Transverse colon (tissue), 4 donors: ENCODE measurements around the gene RNF150. TPM values are rescaled to one million over a fixed set of nuclear protein-coding genes. Genes with fewer than 3 reads are reported as not detected.
"Not testable (repeated sequence)": the region's sequence is repeated elsewhere in the genome, so short reads cannot be mapped to it uniquely, and the experiment has no call there.

ENCODE experiments used
- DNase-seq: peaks from one replicate; pipeline ENCODE4 v3.0.0-alpha.2; 2019
- H3K27ac ChIP-seq, 4 donors: fragments of 200-600 bp; sonication (generic); 2 replicates each; pipeline ENCODE4 v1.5.1; 2016 to 2018; ENCODE audit warnings: inconsistent platforms in 4 of 4
- H3K27me3 ChIP-seq: fragments of 200-600 bp; sonication (generic); 2 replicates; pipeline ENCODE4 v1.5.1; 2017; ENCODE audit warnings: inconsistent platforms
- H3K36me3 ChIP-seq, 4 donors: fragments of 200-600 bp; sonication (generic); 2 replicates each; pipeline ENCODE4 v1.5.1; 2017 to 2019; ENCODE audit warnings: inconsistent platforms in 4 of 4
- H3K4me1 ChIP-seq, 4 donors: fragments of 200-600 bp; sonication (generic); 2 replicates each; pipeline ENCODE4 v1.5.1; 2017 to 2020; ENCODE audit warnings: inconsistent platforms in 4 of 4
- H3K4me3 ChIP-seq, 4 donors: fragments of 200-600 bp; sonication (generic); 1 replicate in 1 of 4; 2 replicates in 3 of 4; pipeline versions ENCODE4 v1.5.1 to v1.6.1; 2017 to 2019; ENCODE audit warnings: inconsistent platforms in 4 of 4
- H3K9me3 ChIP-seq, 2 donors: fragments of 200-600 bp; sonication (generic); 2 replicates each; pipeline ENCODE4 v1.5.1; 2017 to 2019; ENCODE audit warnings: inconsistent platforms in 2 of 2
- EP300 ChIP-seq: sonication (generic); formaldehyde crosslinking; IDR thresholded peaks from one replicate; pipeline ENCODE4 v1.6.1; 2017; ENCODE audit warnings: antibody characterized with exemption, low read depth
- POLR2A ChIP-seq: fragments of 450-650 bp; IDR thresholded peaks from one replicate; pipeline ENCODE4 v1.6.1; 2016; ENCODE audit warnings: antibody characterized with exemption, mild to moderate bottlenecking, moderate library complexity
- POLR2AphosphoS5 ChIP-seq, 3 donors: sonication (generic); formaldehyde crosslinking; IDR thresholded peaks; one replicate each; pipeline ENCODE4 v1.6.1; 2016; ENCODE audit warnings: antibody characterized with exemption in 3 of 3
- WGBS, 2 donors: methylation state at CpG; one replicate each; pipeline ENCODE4 v1.1.5; 2018; ENCODE audit warnings: low coverage in 1 of 2; 5-methylcytosine and 5-hydroxymethylcytosine counted together
- in situ Hi-C, 4 donors: fragments of 200-750 bp; cut with MboI; loops; one replicate each; pipeline versions ENCODE4 v1.15.0 to v1.15.1; 2017; ENCODE audit warnings: low sequenced_read_pairs in 3 of 4, low pct_ligation_motif_present in 1 of 4, low pct_unique_long_range_greater_than_20kb in 1 of 4
- intact Hi-C: fragments of 100-400 bp; cut with DNase I; formaldehyde crosslinking; loops from one replicate; pipeline ENCODE4 v1.15.1; 2023; ENCODE audit warnings: low total_unique reads
- total RNA-seq, 4 donors: library from RNA; depleted of rRNA; stranded (reverse); fragments of >200 nt; gene quantifications; one replicate each; pipeline ENCODE4 v1.1.0, GENCODE V29; 2016
- TF ChIP-seq, protein P1 (sequence below), 5 experiments: fragments of 200-600 bp in 3 of 5; fragments of 450-650 bp in 2 of 5; sonication (generic) in 3 of 5; IDR thresholded peaks; 1 replicate in 2 of 5; 2 replicates in 3 of 5; pipeline ENCODE4 v1.5.1; 2016 to 2017; ENCODE audit warnings: antibody characterized with exemption in 5 of 5, inconsistent platforms in 3 of 5, mild to moderate bottlenecking in 2 of 5, moderate library complexity in 1 of 5

The RNF150 gene
- total RNA-seq, 4 donors from 2014 or later, result 2.8 to 15.3 (median 7.9) TPM

DNA sequence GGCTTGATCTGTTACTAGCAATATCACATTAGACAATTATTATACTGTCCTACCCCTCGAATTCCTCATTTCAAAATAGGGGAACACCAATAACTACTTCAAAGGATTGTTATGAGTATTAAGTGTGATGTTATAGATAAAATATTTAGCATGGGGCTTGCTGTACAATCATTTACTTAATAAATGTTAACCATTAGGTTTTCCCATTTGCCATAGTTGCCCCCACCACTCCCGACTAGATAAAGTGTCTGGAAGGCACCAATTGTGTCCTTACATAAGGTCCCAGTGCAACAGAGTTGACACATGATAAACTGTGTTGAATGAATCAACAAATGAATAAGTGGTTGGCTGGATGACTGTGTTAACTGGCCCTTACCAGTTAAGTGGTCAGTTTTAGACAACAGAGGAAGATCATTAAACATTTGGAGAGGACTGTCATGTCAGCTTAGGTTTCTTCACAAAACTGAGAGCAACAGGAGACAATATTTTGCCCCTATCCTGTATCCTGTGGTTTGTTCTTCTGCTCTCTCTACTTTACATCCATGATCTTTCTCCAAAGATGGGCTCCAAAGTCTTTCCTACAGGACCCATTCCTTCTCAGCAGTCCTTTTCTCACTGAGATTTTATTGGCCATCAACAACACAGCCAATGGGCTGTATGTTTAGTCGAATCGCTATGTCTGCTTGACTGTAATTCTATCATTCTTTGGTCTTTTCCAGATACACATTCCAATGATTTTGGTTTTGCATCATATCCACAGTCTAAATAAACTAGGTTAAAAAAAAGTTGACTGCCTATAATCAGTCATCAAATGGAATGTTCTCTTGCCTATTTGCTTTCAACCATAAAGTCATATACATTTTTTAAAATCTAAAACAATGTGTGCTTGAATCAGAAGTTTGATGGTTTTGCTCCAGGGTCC is 74.4 kb downstream of the RNF150 start:
- no peaks in the 10 kb centered on the region for H3K4me1 ChIP-seq
- WGBS, 2 donors, result 68 to 81% methylated on average over 3 to 4 of the region's 4 CpGs
- DNase-seq, result no peak
- in situ Hi-C loops, result no loop called here
- no peak overlapping the region for H3K4me3 ChIP-seq
- peak overlapping the region in 1 of 4 donors; percentile 36 for H3K27ac ChIP-seq
- TF ChIP-seq EP300 (no peak), POLR2AphosphoS5 (IDR thresholded peaks at IDR 0.05) (no peak), POLR2A (no peak)
- TF ChIP-seq, protein P1, sequence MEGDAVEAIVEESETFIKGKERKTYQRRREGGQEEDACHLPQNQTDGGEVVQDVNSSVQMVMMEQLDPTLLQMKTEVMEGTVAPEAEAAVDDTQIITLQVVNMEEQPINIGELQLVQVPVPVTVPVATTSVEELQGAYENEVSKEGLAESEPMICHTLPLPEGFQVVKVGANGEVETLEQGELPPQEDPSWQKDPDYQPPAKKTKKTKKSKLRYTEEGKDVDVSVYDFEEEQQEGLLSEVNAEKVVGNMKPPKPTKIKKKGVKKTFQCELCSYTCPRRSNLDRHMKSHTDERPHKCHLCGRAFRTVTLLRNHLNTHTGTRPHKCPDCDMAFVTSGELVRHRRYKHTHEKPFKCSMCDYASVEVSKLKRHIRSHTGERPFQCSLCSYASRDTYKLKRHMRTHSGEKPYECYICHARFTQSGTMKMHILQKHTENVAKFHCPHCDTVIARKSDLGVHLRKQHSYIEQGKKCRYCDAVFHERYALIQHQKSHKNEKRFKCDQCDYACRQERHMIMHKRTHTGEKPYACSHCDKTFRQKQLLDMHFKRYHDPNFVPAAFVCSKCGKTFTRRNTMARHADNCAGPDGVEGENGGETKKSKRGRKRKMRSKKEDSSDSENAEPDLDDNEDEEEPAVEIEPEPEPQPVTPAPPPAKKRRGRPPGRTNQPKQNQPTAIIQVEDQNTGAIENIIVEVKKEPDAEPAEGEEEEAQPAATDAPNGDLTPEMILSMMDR (IDR thresholded peaks at IDR 0.05), result no peak
- no peaks in the 10 kb centered on the region for H3K27me3 ChIP-seq
- H3K36me3 ChIP-seq, result no peaks in the 10 kb centered on the region
- intact Hi-C loops, result no loop called here
- H3K9me3 ChIP-seq, result no peaks in the 10 kb centered on the region

DNA sequence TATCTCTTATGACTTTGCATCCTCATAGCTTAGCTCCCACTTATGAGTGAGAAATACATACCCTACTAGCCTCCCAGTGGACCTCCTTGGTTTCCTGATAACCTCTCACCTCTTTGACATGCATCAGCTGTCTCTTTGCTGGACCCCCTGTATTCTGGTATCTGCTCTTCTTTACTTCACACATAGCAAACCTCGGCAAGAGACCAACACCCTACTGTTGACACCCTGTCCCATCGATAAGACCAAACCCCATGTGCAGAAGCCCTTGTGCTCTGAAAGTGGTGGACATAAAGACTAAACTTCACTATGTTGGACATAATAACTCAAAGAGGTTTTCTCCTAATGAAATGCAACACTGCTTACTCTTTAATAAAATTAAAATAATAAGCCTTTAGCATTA is 75.7 kb downstream of the RNF150 start:
- DNase-seq, result no peak
- H3K36me3 ChIP-seq, result no peaks in the 10 kb centered on the region
- TF ChIP-seq EP300, result no peak
- TF ChIP-seq POLR2AphosphoS5 (IDR thresholded peaks at IDR 0.05), result no peak
- TF ChIP-seq, protein P1 (IDR thresholded peaks at IDR 0.05), result no peak
- no peak for TF ChIP-seq POLR2A
- no peak overlapping the region for H3K4me3 ChIP-seq
- WGBS, 2 donors, result 89 to 100% methylated on average over 2 of the region's 2 CpGs
- H3K27ac ChIP-seq, result no peak overlapping the region
- H3K9me3 ChIP-seq, result no peaks in the 10 kb centered on the region
- no peaks in the 10 kb centered on the region for H3K27me3 ChIP-seq
- in situ Hi-C loops, result no loop called here
- H3K4me1 ChIP-seq, result no peaks in the 10 kb centered on the region
- intact Hi-C loops, result no loop called here

DNA sequence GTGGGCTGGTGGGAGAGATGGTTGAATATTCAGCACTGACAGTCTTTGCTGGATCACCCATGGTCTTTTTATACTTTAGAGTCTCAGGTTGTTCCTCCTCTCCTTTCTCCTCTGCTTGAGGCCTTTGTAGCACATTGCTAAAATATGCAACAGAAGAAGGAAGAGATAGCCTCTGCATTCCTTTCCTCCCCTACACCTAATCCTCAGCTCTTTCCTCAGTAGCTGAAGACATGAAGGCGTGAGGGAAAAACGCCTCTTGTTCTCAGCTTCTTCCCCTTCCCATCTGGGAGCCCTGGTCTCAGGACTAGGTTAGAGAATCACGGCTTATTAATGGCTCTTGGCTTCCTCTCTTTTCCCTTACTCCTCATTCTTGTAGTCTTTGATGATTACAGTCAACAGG is 76.8 kb downstream of the RNF150 start:
- Histone ChIP-seq H3K4me3 (no peak overlapping the region), H3K36me3 (no peaks in the 10 kb centered on the region), H3K27ac (no peak overlapping the region), H3K9me3 (no peaks in the 10 kb centered on the region), H3K27me3 (no peaks in the 10 kb centered on the region), H3K4me1 (no peaks in the 10 kb centered on the region)
- TF ChIP-seq EP300 (no peak), POLR2AphosphoS5 (IDR thresholded peaks at IDR 0.05) (no peak), POLR2A (no peak)
- TF ChIP-seq, protein P1 (IDR thresholded peaks at IDR 0.05), result no peak
- intact Hi-C loops, result no loop called here
- WGBS, 2 donors, result 76 to 82% methylated on average over 3 of the region's 3 CpGs
- in situ Hi-C loops, result no loop called here
- no peak for DNase-seq

DNA sequence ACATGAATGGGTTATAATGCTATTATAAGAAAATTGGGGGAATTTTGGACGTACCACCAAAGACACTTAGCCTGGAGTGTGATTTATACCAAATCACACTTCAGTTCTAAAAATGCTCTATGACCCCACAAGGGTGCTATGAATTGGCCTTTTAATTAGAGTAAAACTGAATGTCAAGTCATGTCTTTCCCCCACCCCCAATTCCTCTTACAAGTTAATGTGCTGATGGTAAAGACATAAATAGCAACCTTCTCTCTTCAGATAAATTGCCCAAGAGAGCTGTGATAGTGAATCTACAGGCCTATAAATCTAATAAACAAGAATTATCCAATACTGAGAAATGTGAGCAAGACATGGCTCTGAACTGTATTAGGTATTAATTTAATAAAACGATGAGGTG is 78.8 kb downstream of the RNF150 start:
- 85 to 90% methylated on average over 2 of the region's 2 CpGs for WGBS, 2 donors
- intact Hi-C loops (no loop called here), in situ Hi-C loops (no loop called here)
- H3K27ac ChIP-seq, result no peak overlapping the region
- DNase-seq, result no peak
- no peak overlapping the region for H3K4me3 ChIP-seq
- H3K4me1 ChIP-seq, result no peaks in the 10 kb centered on the region
- H3K9me3 ChIP-seq, result no peaks in the 10 kb centered on the region
- H3K36me3 ChIP-seq, result no peaks in the 10 kb centered on the region
- no peaks in the 10 kb centered on the region for H3K27me3 ChIP-seq
- TF ChIP-seq POLR2AphosphoS5 (IDR thresholded peaks at IDR 0.05), result no peak
- TF ChIP-seq POLR2A, result no peak
- no peak for TF ChIP-seq EP300
- TF ChIP-seq, protein P1 (IDR thresholded peaks at IDR 0.05), result no peak

- H3K9me3 ChIP-seq, intact Hi-C loops, H3K36me3 ChIP-seq, H3K4me1 ChIP-seq, H3K27me3 ChIP-seq, in situ Hi-C loops, H3K27ac ChIP-seq, DNase-seq, H3K4me3 ChIP-seq: not testable (repeated sequence)
- WGBS, 2 donors, result 83 to 100% methylated on average over 1 of the region's 1 CpG
Measured at GRCh38 chr4:141050999-141051398, 82.3 kb downstream of the RNF150 start.
